ENCODE results near the gene SEZ6.

Gene SEZ6

GRCh38 chr17:29037739-29038084 is 31.9 kb upstream of the SEZ6 start:
- no peak for DNase-seq (ENCODE audit: low read depth)

GRCh38 chr17:29036584-29036983 is 30.8 kb upstream of the SEZ6 start:
- no peak for DNase-seq (ENCODE audit: low read depth)

GRCh38 chr17:29034510-29034909 is 28.7 kb upstream of the SEZ6 start:
- no peak for DNase-seq (ENCODE audit: low read depth)

- DNase-seq (ENCODE audit: low read depth): no peak
Measured at GRCh38 chr17:29032857-29033197, 27.0 kb upstream of the SEZ6 start.

GRCh38 chr17:29032013-29032856 is 26.4 kb upstream of the SEZ6 start:
- no peak for DNase-seq (ENCODE audit: low read depth)

GRCh38 chr17:29031488-29031887 is 25.7 kb upstream of the SEZ6 start:
- DNase-seq (ENCODE audit: low read depth): no peak

GRCh38 chr17:29024316-29024952 is 18.6 kb upstream of the SEZ6 start:
- DNase-seq (ENCODE audit: low read depth): no peak

GRCh38 chr17:29022074-29022473 is 16.2 kb upstream of the SEZ6 start:
- DNase-seq (ENCODE audit: low read depth): no peak

- DNase-seq (ENCODE audit: low read depth): no peak
Measured at GRCh38 chr17:29021226-29021625, 15.4 kb upstream of the SEZ6 start.

GRCh38 chr17:29020576-29020975 is 14.7 kb upstream of the SEZ6 start:
- DNase-seq (ENCODE audit: low read depth): no peak

- no peak for DNase-seq (ENCODE audit: low read depth)
Measured at GRCh38 chr17:29019475-29020181, 13.8 kb upstream of the SEZ6 start.

- DNase-seq (ENCODE audit: low read depth): no peak
Measured at GRCh38 chr17:29018788-29019474, 13.1 kb upstream of the SEZ6 start.

GRCh38 chr17:29016345-29017210 is 10.7 kb upstream of the SEZ6 start:
- DNase-seq (ENCODE audit: low read depth): no peak

- DNase-seq (ENCODE audit: low read depth): no peak
Measured at GRCh38 chr17:29014716-29015115, 8.9 kb upstream of the SEZ6 start.

GRCh38 chr17:29012535-29012934 is 6.7 kb upstream of the SEZ6 start:
- DNase-seq (ENCODE audit: low read depth): no peak

- DNase-seq (ENCODE audit: low read depth): no peak
Measured at GRCh38 chr17:29010586-29010985, 4.8 kb upstream of the SEZ6 start.

- DNase-seq (ENCODE audit: low read depth): no peak
Measured at GRCh38 chr17:29010129-29010528, 4.3 kb upstream of the SEZ6 start.

GRCh38 chr17:29008591-29008990 is 2.8 kb upstream of the SEZ6 start:
- no peak for DNase-seq (ENCODE audit: low read depth)

GRCh38 chr17:29007860-29008455 is 2.1 kb upstream of the SEZ6 start:
- no peak for DNase-seq (ENCODE audit: low read depth)

GRCh38 chr17:29007456-29007855 is 1.6 kb upstream of the SEZ6 start:
- no peak for DNase-seq (ENCODE audit: low read depth)

GRCh38 chr17:29004081-29004692 is 1.6 kb downstream of the SEZ6 start:
- no peak for DNase-seq (ENCODE audit: low read depth)

Data from stimulated activated CD8-positive, alpha-beta memory T cell treated with anti-CD3 and anti-CD28 coated beads, Interleukin-12 subunit alpha, Interleukin-12 subunit beta, amount 100 ng/mL, for 1 hour (primary cell).